Measurements from ENCODE around the gene CNN2. TPM values are rescaled to one million over a fixed set of nuclear protein-coding genes. Genes with fewer than 3 reads are reported as not detected.
A peak's percentile ranks its signal among the peaks of the same experiment; 100 is the strongest.

Gene CNN2
- total and polyA plus RNA-seq, 2 of the 13 experiments (the other 11 are each of a cell fraction or from before 2014, with no cell fraction given): 63.6 to 70.0 TPM

DNA sequence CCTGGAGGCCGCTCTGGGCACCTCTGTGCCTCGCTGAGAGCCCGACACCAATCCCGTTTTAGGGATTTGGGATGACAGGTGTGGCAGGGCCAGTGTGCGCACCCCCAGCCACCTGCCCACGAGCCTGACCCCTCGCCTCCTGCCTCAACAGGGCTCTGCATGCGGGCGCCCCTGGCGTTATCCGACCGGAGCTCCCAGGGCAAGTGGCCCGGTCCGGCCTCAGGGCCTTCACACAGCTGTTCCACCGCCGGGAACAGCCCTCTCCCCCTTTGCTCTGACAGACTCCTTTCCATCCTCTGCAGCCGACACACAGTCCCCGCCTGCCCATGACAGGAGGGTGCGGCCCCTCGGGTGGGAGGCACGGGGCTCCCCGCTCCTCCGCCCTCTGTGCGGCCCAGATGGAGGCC lies 49.3 kb upstream of the CNN2 start (continued):
- TF ChIP-seq ZNF710 (CRISPR knock-in tag; IDR thresholded peaks at IDR 0.05; ENCODE audit: borderline replicate concordance) (no peak), ZNF7 (CRISPR knock-in tag; IDR thresholded peaks at IDR 0.05) (no peak), ZC3H13 (CRISPR knock-in tag; IDR thresholded peaks at IDR 0.05) (0 out of 2 replicates have a peak, but pooled peaks have one; percentile 23), ZNF580 (CRISPR knock-in tag; IDR thresholded peaks at IDR 0.05; ENCODE audit: borderline replicate concordance, low read depth) (no peak), ARNTL (CRISPR knock-in tag; IDR thresholded peaks at IDR 0.05) (no peak), ZNF720 (CRISPR knock-in tag; IDR thresholded peaks at IDR 0.05) (no peak), THAP11 (CRISPR knock-in tag; IDR thresholded peaks at IDR 0.05) (no peak), HIC2 (CRISPR knock-in tag; IDR thresholded peaks at IDR 0.05; ENCODE audit: low read depth) (no peak), IRX3 (CRISPR knock-in tag; IDR thresholded peaks at IDR 0.05; ENCODE audit: borderline replicate concordance, low read depth) (0 out of 2 replicates have a peak, but pooled peaks have one; percentile 4), MAZ (IDR thresholded peaks at IDR 0.05; ENCODE audit: borderline replicate concordance, low read depth, low read length) (no peak), MAZ (CRISPR knock-in tag; IDR thresholded peaks at IDR 0.05; ENCODE audit: low read depth) (0 out of 2 replicates have a peak, but pooled peaks have one; percentile 21), HHEX (CRISPR knock-in tag; IDR thresholded peaks at IDR 0.05) (no peak), NONO (IDR thresholded peaks at IDR 0.05) (no peak), NONO (CRISPR knock-in tag; conservative IDR thresholded peaks at IDR 0.05) (no peak), CREBL2 (CRISPR knock-in tag; IDR thresholded peaks at IDR 0.05; ENCODE audit: borderline replicate concordance) (no peak), ATF1 (CRISPR knock-in tag; IDR thresholded peaks at IDR 0.05) (no peak), ZNF354B (CRISPR knock-in tag; IDR thresholded peaks at IDR 0.05) (no peak), HNRNPK (IDR thresholded peaks at IDR 0.05; ENCODE audit: low read depth, low read length, poor library complexity, severe bottlenecking) (peak; percentile 35), FOXA1 (IDR thresholded peaks at IDR 0.05) (no peak), FOXA1 (CRISPR knock-in tag; IDR thresholded peaks at IDR 0.05) (no peak), SMAD9 (CRISPR knock-in tag; IDR thresholded peaks at IDR 0.05) (no peak), FOSL1 (CRISPR knock-in tag; IDR thresholded peaks at IDR 0.05; ENCODE audit: borderline replicate concordance) (no peak)
- TF ChIP-seq, protein P1, sequence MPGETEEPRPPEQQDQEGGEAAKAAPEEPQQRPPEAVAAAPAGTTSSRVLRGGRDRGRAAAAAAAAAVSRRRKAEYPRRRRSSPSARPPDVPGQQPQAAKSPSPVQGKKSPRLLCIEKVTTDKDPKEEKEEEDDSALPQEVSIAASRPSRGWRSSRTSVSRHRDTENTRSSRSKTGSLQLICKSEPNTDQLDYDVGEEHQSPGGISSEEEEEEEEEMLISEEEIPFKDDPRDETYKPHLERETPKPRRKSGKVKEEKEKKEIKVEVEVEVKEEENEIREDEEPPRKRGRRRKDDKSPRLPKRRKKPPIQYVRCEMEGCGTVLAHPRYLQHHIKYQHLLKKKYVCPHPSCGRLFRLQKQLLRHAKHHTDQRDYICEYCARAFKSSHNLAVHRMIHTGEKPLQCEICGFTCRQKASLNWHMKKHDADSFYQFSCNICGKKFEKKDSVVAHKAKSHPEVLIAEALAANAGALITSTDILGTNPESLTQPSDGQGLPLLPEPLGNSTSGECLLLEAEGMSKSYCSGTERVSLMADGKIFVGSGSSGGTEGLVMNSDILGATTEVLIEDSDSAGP (CRISPR knock-in tag; IDR thresholded peaks at IDR 0.05; ENCODE audit: borderline replicate concordance): 0 out of 2 replicates have a peak, but pooled peaks have one; percentile 3
- TF ChIP-seq, protein P2, sequence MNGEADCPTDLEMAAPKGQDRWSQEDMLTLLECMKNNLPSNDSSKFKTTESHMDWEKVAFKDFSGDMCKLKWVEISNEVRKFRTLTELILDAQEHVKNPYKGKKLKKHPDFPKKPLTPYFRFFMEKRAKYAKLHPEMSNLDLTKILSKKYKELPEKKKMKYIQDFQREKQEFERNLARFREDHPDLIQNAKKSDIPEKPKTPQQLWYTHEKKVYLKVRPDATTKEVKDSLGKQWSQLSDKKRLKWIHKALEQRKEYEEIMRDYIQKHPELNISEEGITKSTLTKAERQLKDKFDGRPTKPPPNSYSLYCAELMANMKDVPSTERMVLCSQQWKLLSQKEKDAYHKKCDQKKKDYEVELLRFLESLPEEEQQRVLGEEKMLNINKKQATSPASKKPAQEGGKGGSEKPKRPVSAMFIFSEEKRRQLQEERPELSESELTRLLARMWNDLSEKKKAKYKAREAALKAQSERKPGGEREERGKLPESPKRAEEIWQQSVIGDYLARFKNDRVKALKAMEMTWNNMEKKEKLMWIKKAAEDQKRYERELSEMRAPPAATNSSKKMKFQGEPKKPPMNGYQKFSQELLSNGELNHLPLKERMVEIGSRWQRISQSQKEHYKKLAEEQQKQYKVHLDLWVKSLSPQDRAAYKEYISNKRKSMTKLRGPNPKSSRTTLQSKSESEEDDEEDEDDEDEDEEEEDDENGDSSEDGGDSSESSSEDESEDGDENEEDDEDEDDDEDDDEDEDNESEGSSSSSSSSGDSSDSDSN (CRISPR knock-in tag; IDR thresholded peaks at IDR 0.05): no peak

All from HepG2 (cell line).